Right hindlimb (tissue), 1 donor: ENCODE measurements around the gene TRAIP.
"Not testable (repeated sequence)": the region's sequence is repeated elsewhere in the genome, so short reads cannot be mapped to it uniquely, and the experiment has no call there.

Experiments used
- DNase-seq: peaks from one replicate; pipeline ENCODE4 v3.0.0-alpha.2; 2018

TRAIP gene

GRCh38 chr3:49856181-49857005 is at the start of gene TRAIP:
TSS of gene TRAIP (minus strand) at chr3:49856564. CDS start at chr3:49856453, 111 bp downstream.
- peak; percentile 95 for DNase-seq

- DNase-seq = not testable (repeated sequence)
Observed at GRCh38 chr3:49904448-49904847, 48.1 kb upstream of the TRAIP start.

GRCh38 chr3:49903451-49904424 is 47.4 kb upstream of the TRAIP start, which contains the start of gene MST1R:
TSS of gene MST1R (minus strand) at chr3:49903873. CDS start at chr3:49903609, 264 bp downstream.
- peak; percentile 70 for DNase-seq

GRCh38 chr3:49902511-49903345 is 46.4 kb upstream of the TRAIP start:
- no peak for DNase-seq

- peak; percentile 48 for DNase-seq
Observed at GRCh38 chr3:49901366-49902339, 45.3 kb upstream of the TRAIP start.

- no peak for DNase-seq
Observed at GRCh38 chr3:49900491-49901153, 44.3 kb upstream of the TRAIP start.

- no peak for DNase-seq
Observed at GRCh38 chr3:49899815-49900214, 43.5 kb upstream of the TRAIP start.

- DNase-seq = no peak
Observed at GRCh38 chr3:49898991-49899390, 42.6 kb upstream of the TRAIP start.

- DNase-seq = no peak
Observed at GRCh38 chr3:49896345-49896744, 40.0 kb upstream of the TRAIP start.

- DNase-seq = no peak
Observed at GRCh38 chr3:49895791-49896190, 39.4 kb upstream of the TRAIP start.

- no peak for DNase-seq
Observed at GRCh38 chr3:49889296-49889695, 32.9 kb upstream of the TRAIP start.

- no peak for DNase-seq
Observed at GRCh38 chr3:49886922-49887265, 30.5 kb upstream of the TRAIP start.

- no peak for DNase-seq
Observed at GRCh38 chr3:49883998-49884397, 27.6 kb upstream of the TRAIP start.

GRCh38 chr3:49882166-49882565 is 25.8 kb upstream of the TRAIP start:
- peak; percentile 82 for DNase-seq

- DNase-seq = no peak
Observed at GRCh38 chr3:49880581-49881315, 24.4 kb upstream of the TRAIP start.

- DNase-seq = no peak
Observed at GRCh38 chr3:49879721-49880120, 23.4 kb upstream of the TRAIP start.

GRCh38 chr3:49878686-49879085 is 22.3 kb upstream of the TRAIP start:
- DNase-seq = no peak

GRCh38 chr3:49877716-49878115 is 21.4 kb upstream of the TRAIP start:
- no peak for DNase-seq

GRCh38 chr3:49876567-49876966 is 20.2 kb upstream of the TRAIP start:
- DNase-seq = no peak

- DNase-seq = no peak
Observed at GRCh38 chr3:49873623-49874022, 17.3 kb upstream of the TRAIP start.
